HG03064 (cell line): ENCODE data around the gene TUBGCP5.
"Not testable (repeated sequence)": the region's sequence is repeated elsewhere in the genome, so short reads cannot be mapped to it uniquely, and the experiment has no call there.

Source experiments
- ATAC-seq: cut with Tn5 transposase; IDR thresholded peaks from one replicate; pipeline ENCODE4 v1.9.1; 2021; ENCODE audit warnings: low read depth; ENCODE audit not compliant: unreplicated experiment

Gene TUBGCP5

DNA sequence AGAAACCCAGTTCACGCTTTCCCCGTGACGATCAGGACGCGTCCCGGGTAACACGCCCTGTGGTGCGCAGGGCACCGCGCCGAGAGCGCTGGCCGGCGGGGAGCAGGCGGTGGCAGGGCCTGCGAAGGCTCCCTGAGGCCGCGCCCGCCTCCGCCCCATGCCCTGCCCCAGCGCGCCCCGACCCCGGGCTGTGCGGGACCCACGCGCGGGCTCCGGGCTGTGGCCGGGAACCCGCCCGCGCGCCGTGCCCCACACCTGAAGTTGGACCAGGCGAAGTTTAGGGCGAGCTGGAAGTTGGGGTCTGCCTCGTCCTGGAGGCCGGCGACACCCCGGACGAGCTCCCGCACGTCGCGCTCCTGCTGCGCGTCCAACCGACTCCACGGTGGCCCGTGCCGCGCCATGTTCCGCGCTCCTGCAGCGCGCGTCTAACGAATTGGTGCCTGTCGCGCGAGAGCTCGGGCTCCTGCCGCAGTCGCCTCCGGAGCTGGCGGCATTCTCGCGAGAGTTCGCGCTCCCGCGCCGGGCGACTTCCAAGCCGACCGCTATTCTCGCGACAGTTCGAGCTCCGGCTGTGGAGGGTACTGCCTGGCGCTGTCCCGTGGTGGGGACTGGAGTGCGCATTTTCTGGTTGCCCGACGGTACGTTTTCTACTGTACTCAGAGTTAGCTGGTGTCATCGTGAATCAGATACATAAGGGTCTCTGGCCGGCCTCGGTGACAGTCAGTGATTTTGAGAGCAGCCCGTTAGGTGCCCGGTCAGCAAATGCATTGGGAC, at the start of gene TUBGCP5:
TUBGCP5 (minus strand) TSS at position 427 of the 774 bp plus-strand sequence; CDS start at position 401, 26 bp downstream.
- ATAC-seq, result peak; percentile 96

DNA sequence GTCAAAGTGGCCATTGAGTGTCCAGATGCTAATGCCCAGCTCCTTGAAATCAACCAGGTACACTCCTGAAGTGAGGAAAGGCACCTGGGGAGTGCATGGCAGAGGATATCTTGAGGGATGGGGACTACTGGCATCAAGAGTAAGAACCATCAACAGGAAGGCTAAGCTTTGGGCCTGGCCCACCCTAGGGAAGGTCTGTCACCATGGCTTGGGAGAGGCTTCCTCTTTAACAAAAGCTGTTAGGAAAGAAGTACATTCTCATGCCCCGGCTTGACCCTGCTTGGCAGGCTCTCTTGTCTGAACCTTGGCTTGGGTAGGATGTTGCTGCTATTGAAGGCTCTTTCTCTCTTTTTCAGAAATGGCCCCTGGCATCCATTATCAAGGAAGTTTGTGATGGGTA, 43.7 kb upstream of the TUBGCP5 start:
- no peak for ATAC-seq

DNA sequence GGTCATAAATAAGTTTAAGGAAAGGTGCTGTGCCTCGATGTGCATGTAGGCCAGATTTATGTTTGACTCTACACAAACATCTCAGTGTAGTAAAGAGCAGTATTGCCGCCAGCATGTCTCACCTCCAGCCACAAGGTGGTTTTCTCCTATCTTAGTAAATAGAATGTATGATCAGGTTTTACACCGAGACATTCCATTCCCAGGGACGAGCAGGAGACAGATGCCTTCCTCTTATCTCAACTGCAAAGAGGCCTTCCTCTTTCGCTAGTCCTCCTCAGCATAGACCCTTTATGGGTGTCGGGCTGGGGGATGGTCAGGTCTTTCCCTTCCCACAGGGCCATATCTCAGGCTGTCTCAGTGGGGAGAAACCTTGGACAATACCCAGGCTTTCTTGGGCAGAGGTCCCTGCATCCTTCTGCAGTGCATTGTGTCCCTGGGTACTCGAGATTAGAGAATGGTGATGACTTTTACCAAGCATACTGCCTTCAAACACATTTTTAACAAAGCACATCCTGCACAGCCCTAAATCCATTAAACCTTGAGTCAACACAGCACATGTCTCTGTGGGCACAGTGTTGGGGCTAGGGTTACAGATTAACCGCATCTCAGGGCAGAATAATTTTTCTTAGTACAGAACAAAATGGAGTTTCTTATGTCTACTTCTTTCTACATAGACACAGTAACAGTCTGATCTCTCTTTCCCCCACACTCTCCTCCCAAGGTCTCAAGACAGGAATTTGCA, 42.8 kb upstream of the TUBGCP5 start:
- ATAC-seq, result not testable (repeated sequence)

DNA sequence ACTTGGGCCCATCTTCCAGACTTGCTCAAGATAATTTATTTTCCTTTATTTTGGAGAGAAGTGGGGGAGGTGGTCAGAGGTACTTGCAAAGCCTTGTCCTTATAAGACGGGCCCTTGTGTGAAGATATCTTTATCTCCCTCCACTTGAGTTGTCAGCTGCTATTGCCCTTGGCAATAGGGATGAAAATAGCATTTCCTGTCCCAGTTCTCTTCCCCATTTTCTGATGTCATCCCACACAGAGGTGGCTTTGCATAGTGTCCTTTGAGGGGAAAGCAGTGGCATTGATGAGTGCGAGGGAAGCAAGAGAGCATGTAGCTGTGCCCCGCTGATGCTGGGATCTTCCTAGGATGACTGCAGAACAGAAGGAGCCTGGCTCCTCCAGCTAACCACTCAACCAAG, 41.9 kb upstream of the TUBGCP5 start:
- no peak for ATAC-seq

DNA sequence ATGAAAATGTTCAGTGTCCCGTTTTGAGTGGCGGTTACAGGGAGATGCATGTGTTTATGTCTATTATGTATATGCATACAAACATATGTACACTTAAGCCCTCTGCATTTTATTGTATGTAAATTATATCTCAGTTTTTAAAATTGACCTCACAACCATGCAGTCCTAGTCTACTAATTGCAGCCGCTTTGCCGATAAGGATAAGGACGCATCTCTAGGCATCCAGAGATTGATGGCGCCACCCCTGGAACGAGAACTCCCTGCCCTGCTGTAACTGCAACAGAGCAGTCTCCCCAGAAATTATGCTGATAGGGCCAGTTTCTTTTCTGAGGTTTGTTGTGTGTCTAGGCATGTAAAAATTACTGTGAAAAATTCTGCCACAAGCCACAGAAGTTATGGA, 40.4 kb upstream of the TUBGCP5 start:
- no peak for ATAC-seq

DNA sequence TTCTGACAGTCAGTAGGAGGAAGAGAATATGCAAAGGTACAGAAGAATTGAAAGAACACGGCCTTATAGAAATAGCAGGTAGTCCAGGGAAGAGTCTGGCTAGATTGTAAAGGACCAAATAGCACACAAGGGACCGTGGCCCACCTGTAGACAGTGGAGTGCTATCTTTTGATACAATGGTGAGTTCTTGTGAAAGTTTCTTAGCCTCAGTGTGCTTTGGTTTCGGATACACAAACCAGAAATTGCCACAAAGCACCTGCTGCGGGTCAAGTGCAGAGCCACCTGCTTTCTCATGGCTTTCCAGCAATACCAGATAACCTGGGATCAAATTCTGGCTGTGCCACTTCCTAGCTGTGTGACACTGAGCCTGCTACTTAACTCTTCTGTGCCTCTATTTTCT, 36.6 kb upstream of the TUBGCP5 start:
- ATAC-seq, result no peak

DNA sequence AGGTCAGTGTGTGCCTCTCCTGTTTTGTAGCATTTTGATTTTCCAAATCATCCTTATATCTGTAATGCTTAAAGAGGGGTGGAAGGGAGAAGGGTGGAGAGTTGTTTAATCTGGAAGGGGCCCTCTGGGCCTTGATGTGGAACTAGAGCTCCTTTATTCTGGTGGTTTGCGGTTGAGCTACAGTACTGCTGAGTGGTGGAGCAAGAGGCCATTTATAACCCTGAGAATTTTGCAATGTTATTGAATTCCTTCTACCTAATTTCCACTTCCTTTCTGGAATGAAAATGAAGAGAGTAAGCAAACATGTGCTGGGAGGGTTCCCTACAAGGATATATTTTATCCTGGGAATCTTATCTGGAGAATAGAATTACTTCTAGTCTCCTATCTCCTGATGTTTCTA, 35.3 kb upstream of the TUBGCP5 start:
- no peak for ATAC-seq

DNA sequence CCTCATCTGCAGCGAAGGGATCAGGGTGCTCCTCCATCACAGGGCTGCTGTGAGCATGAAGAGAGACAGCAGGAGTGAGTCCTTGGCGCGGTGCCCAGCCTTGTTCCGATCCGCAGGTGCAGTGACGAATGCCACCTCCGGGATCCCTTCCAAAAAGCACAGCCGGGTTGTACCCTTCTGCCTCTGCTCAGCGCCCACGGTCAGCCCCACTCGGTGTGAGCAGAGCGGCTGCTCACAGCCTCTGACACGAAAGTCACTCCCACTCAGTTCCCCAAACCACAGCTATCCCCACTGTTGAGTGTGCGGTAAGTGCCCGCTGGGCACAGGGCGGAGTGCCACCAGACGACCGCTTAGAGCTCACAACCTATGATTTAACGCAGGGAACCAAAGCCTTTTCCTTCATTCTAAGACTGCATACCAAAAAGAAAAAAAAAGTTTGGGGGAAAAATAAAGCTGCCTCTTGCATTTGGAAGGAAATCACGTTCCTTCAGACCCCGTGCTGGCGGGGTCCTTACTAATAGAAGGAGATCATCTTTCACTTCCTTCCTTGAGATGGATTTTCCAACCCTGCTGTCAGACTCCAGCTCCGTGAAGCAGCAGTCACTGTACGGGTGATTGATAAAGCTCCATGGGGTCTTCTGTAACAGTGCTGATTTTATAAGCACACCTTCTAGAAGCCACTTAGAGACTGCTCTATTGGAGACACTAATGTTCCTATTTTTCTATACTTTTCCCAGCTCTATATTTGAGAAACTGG, 34.7 kb upstream of the TUBGCP5 start:
- no peak for ATAC-seq

DNA sequence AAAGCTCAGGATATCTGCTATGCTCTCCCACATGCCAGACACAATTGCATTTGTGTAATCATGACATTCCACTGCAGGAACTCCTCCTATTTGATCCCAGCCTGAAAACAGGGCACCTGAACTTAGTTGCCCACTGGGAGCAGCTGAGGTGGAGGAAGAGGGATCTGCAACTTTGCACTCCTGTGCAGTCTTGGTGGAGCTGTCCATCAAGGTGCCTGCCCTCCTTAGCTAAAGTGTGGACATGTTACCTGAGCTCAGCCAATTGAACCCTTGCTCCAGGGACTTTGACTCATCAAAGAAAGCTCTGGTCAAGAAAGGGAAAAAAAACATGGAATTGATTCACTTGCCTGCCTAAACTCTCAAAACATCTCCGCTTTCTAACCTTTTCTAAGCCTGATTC, 33.3 kb upstream of the TUBGCP5 start:
- ATAC-seq, result no peak

DNA sequence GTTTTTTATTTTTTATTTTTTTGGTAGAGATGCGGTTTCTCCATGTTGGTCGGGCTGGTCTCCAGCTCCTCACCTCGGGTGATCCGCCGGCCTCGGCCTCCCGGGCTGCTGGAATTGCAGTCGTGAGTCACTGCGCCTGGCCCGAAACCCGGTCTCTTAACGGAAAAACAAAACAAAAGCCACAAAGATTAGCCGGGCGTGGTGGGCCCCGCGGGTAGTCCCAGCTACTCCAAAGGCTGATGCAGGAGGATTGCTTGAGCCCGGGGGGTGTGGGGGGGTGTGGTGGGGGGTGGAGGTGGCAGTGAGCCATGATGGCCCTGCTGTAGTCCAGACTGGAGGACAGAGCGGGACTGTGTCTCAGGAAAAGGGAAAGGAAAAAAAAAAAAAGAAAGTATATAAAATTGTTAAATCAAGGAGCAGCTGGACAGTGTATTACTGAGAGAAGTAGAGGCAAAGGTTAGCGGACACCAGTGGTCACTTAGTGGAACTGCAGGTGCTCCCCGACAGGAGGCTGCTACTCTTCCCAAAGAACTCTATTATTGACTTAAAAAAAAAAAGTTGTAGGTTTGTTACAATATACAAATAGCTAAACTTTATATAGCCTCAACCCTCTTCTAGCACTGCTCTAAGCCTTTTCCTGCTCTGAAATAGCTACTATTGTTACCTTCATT, 30.3 kb upstream of the TUBGCP5 start:
- ATAC-seq, result no peak

DNA sequence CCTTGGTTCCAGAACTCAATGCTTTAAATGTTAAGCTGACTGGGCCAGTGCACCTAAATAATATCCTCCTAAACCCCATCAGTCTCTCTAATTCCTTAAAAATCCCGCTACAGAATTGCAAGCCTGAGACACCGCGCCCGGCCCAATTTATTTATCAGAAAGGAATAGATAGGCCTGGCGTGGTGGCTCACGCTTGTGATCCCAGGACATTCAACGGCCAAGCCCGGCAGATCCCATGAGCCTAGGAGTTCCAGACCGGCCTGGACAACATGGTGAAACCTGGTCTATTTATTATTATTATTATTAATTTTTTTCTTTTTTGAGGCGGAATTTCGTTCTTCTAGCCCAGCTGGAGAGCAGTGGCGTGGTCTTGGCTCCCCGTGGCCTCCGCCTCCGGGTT, 28.0 kb upstream of the TUBGCP5 start:
- ATAC-seq, result no peak

DNA sequence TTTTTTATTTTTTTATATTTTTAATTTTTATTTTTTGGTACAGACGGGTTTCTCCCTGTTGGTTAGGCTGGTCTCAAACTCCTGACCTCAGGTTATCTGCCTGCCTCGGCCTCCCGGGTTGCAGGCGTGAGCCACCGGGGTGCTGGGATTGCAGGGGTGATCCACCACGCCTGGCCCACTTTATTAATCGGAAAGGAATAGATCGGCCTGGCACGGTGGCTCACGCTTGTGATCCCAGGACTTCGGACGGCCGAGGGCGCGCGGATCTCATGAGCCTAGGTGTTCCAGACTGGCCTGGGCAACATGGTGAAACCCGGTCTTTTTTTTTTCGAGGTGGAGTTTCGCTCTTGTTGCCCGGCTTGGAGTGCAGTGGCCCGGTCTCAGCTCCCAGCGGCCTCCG, 26.5 kb upstream of the TUBGCP5 start:
- ATAC-seq, result no peak

DNA sequence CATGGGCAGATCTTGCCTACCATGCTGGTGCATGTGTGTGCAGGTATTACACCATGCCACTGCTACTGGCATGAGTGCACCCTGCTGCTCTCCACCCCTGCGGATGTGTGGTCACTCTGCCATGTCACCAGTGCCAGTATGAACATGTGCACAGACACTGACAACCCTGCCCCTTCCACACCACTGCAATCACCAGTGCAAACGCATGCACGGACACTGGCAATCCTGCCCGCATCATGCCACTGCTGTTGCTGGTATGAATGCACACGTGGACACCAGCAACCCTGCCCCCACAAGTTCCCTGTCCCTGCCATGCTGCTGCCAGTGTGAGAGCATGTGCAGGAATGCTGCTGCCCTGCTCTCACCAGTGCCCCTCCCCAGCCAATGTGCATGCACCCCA, 24.8 kb upstream of the TUBGCP5 start:
- ATAC-seq, result no peak

DNA sequence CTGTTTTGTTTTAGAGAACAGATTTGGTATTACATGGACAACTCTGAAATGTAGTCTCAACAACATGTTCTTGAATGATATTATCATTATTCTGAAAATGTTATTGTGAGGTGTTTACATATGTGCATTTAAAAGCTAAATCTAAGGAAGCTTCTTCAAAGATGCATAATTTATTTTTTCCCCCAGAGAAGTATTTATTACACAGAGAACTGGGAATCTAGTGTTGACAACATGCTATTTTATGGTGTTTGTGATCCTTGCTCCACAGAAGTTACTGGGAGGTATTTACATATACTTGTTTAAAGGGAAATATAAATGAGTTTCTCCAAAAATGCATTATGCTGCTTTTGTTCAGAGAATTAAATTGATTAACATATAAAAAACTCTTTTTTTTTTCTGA, 18.3 kb upstream of the TUBGCP5 start:
- no peak for ATAC-seq

DNA sequence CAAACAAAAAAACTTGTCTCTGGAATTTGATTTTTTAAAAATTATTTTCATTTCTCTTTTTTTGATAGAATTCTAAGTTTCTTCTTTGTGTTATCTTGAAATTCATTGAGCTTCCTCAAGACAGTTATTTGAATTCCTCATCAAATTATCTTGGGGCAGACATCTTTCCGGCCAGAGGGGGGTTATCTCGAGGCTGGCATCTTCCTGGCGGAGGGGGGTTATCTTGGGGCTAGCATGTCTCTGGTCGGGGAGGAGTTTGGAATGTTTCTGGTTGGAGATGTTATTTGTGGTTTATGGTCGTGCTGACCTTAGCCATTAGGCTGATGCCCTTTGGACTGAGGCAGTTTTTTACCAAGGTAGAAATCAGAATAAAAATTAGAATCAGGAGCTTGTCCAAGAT, 15.9 kb upstream of the TUBGCP5 start:
- no peak for ATAC-seq

DNA sequence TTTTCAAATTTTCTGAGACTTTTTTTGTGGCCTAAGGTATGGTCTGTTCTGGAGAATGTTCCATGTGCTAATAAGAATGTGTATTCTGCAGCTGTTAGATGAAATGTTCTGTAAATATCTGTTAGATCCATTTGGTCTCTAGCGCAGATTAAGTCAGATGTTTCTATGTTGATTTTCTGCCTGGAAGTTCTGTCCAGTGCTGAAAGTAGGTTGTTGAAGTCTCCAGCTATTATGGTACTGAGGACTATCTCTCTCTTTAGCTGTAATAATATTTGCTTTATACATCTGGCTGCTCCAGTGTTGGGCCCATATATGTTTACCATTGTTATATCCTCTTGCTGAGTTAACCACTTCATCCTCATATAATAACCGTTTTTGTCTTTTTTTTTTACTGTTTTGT, 13.2 kb upstream of the TUBGCP5 start:
- no peak for ATAC-seq

DNA sequence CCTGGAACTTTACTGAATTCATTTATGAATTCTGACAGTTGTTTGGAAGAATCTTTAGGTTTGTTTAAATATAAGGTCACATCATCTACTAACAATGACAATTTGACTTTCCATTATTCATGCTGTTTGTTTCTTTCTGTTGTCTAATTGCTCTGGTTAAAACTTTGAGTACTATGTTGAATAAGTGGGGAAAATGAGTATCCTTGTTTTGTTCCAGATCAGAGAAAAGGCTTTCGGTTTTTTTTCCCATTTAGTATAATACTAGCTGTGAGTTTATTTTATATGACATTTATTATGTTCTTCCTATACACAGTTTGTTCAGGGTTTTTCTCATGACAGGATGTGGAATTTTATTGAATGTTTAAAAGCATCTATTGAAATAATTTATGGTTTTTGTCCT, 11.3 kb upstream of the TUBGCP5 start:
- ATAC-seq, result no peak

DNA sequence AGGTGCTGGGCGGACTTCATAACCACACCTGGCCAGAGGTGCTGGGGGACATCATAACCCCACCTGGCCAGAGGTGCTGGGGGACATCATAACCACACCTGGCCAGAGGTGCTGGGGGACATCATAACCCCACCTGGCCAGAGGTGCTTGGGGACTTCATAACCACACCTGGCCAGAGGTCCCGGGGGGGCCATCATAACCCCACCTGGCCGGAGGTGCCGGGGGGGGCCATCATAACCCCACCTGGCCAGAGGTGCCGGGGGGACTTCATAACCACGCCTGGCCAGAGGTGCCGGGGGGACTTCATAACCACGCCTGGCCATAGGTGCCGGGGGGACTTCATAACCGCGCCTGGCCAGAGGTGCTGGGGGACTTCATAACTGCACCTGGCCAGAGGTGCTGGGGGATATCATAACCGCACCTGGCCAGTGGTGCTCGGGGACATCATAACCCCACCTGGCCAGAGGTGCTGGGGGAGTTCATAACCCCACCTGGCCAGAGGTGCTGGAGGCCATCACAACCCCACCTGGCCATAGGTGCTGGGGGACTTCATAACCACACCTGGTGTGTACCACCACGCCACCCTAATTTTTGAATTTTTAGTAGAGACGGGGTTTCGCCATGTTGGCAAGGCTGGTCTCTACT, 10.7 kb upstream of the TUBGCP5 start:
- ATAC-seq, result no peak

DNA sequence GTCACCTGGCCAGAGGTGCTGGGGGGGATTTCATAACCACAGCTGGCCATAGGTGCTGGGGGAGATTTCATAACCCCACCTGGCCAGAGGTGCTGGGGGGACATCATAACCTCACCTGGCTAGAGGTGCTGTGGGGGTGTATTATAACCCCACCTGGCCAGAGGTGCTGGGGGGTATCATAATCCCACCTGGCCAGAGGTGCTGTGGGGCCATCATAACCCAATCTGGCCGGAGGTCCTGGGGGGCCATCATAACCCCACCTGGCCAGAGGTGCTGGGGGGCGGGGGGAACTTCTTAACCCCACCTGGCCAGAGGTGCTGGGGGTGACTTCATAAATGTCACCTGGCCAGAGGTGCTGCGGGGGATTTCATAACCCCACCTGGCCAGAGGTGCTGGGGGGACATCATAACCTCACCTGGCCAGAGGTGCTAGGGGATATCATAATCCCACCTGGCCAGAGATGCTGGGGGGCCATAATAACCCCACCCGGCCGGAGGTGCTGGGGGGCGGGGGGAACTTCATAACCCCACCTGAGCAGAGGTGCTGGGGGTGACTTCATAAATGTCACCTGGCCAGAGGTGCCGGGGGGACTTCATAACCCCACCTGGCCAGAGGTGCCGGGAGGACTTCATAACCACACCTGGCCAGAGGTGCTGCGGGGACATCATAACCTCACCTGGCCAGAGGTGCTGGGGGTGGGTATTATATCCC, 9.4 kb upstream of the TUBGCP5 start:
- ATAC-seq, result not testable (repeated sequence)

DNA sequence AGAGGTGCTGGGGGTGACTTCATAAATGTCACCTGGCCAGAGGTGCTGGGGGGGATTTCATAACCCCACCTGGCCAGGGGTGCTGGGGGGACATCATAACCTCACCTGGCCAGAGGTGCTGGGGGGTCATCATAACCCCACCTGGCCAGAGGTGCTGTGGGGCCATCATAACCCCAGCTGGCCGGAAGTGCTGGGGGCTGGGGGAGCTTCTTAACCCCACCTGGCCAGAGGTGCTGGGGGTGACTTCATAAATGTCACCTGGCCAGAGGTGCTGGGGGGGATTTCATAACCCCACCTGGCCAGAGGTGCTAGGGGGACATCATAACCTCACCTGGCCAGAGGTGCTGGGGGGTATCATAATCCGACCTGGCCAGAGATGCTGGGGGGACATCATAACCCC, 4.6 kb upstream of the TUBGCP5 start:
- ATAC-seq, result not testable (repeated sequence)
